Inflammatory macrophage treated with lipopolysaccharide for 1 hour (primary cell): ENCODE results near the gene GOLGA8M.
"Not testable (repeated sequence)": the region's sequence is repeated elsewhere in the genome, so short reads cannot be mapped to it uniquely, and the experiment has no call there.

Source experiments
- DNase-seq, 2 donors: peaks; one replicate each; pipeline ENCODE4 v3.0.0-alpha.2; 2020 to 2022

GOLGA8M gene

GRCh38 chr15:28656018-28656360 lies 56.2 kb downstream of the GOLGA8M start:
- not testable (repeated sequence) for DNase-seq

GRCh38 chr15:28655329-28656017 lies 56.7 kb downstream of the GOLGA8M start:
- not testable (repeated sequence) for DNase-seq

- DNase-seq = not testable (repeated sequence)
These were observed 58.0 kb downstream of the GOLGA8M start for GRCh38 chr15:28654194-28654593.

DNA sequence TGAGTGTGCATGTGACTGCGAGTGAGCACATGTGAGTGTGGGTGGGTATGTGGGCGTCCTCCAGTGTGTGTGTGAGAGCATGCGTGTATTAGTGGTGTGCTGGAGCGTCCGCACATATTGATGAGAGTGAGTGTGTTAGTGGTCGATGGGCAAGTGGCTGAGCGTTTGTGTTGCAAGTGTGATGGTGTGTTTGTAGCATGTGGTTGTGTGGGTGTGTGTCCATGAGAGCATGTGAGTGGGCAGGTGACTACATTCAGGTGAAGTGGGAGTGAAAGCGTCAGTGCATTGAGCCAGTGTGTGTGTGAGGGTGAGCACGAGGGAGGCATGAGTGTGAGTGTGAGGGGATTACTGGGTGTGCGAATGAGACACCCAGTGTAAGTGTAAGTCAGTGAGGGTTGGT lies 59.7 kb downstream of the GOLGA8M start:
- DNase-seq = not testable (repeated sequence)
